ENCODE results near the gene CACNA1B. TPM values are rescaled to one million over a fixed set of nuclear protein-coding genes. Genes with fewer than 3 reads are reported as not detected.

The CACNA1B gene
- total RNA-seq, 1 experiment from 2014 or later = 7.8 TPM

DNA sequence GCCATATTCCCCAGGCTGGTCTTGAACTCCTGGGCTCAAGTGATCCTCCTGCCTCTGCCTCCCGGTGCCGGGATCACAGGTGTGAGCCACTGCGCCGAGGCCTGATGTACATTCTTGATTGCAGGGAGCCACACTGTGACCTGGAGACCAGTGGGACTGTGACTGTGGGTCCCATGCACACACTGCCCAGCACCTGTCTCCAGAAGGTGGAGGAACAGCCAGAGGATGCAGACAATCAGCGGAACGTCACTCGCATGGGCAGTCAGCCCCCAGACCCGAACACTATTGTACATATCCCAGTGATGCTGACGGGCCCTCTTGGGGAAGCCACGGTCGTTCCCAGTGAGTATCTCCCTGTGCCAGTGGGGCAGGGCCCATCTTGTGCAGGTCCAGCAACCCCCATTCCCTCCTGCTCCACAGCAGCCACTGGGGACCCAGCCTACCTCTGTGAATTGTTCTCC is 147.3 kb downstream of the CACNA1B start:
- H3K36me3 Mint-ChIP-seq (ENCODE audit: insufficient read depth in 1 of 3, low read depth in 3 of 3) = peaks cover 25 to 26% (median 25%) of the 10 kb centered on the region in 3 experiments

More for the DNA sequence above, 147.3 kb downstream of the CACNA1B start:
- no peak overlapping the region for H3K9ac ChIP-seq (ENCODE audit: extremely low read depth, insufficient read length, low read length)
- H3K4me1 ChIP-seq (ENCODE audit: insufficient read depth, low read length) = no peaks in the 10 kb centered on the region
- peak overlapping the region in 1 of 2 experiments; percentile 4; a peak in 1 of 5 replicates for H3K4me3 Mint-ChIP-seq
- no peak overlapping the region for H4K5ac ChIP-seq (ENCODE audit: insufficient read length, low read depth, low read length)
- no peak overlapping the region for H3K27ac Mint-ChIP-seq
- H3K23me2 ChIP-seq (ENCODE audit: insufficient read length, low read depth, low read length, poor library complexity, severe bottlenecking) = peaks cover 4% of the 10 kb centered on the region
- no peak overlapping the region for H2BK5ac ChIP-seq (ENCODE audit: insufficient read length, low read length)
- WGBS (ENCODE audit: extremely low coverage, insufficient read length, low lambda C conversion rate) = no CpG with 5 or more reads among the region's 11 CpGs
- H3K79me1 ChIP-seq (ENCODE audit: insufficient read depth, low read depth, low read length, poor library complexity, severe bottlenecking) = no peaks in the 10 kb centered on the region
- no peak overlapping the region for H3K4me2 ChIP-seq (ENCODE audit: insufficient read depth, insufficient read length, low read length)
- TF ChIP-seq CTCF (conservative IDR thresholded peaks at IDR 0.05) = no peak
- H3K14ac ChIP-seq (ENCODE audit: insufficient read depth, low read length) = no peak overlapping the region
- H2AFZ ChIP-seq (ENCODE audit: low read length) = no peak overlapping the region
- H2BK20ac ChIP-seq (ENCODE audit: low read depth, low read length, poor library complexity, severe bottlenecking) = no peak overlapping the region
- H4K91ac ChIP-seq (ENCODE audit: insufficient read length, low read depth, low read length) = no peak overlapping the region
- no peaks in the 10 kb centered on the region for H3K9me3 ChIP-seq (ENCODE audit: control insufficient read depth, low read depth, low read length)
- H3K27me3 Mint-ChIP-seq (ENCODE audit: low read depth) = peaks cover 10% of the 10 kb centered on the region
- H3K4me1 Mint-ChIP-seq = peaks cover 3 to 6% of the 10 kb centered on the region in 2 experiments
- DNase-seq = no peak
- no peaks in the 10 kb centered on the region for H3K79me2 ChIP-seq (ENCODE audit: insufficient read depth, low read length)
- H3K9me3 Mint-ChIP-seq = no peaks in the 10 kb centered on the region; a peak in 2 of 5 replicates
- H2BK120ac ChIP-seq (ENCODE audit: low read depth, low read length, poor library complexity, severe bottlenecking) = no peak overlapping the region
- no peak overlapping the region for H3K23ac ChIP-seq (ENCODE audit: insufficient read length, low read depth, low read length)
- no peaks in the 10 kb centered on the region for H4K20me1 ChIP-seq (ENCODE audit: control insufficient read depth, insufficient read depth, insufficient read length)
- no peak overlapping the region for H3K18ac ChIP-seq (ENCODE audit: insufficient read length, low read depth, low read length)
- no peak overlapping the region for H3T11ph ChIP-seq (ENCODE audit: low read length)
- no peak overlapping the region for H4K8ac ChIP-seq (replicated peaks; ENCODE audit: insufficient read length, low read depth, low read length)
- no peak overlapping the region for H3K4ac ChIP-seq (ENCODE audit: low read depth, low read length)
- H3K27me3 ChIP-seq (ENCODE audit: insufficient read depth, low read length) = no peaks in the 10 kb centered on the region
- H3K56ac ChIP-seq (ENCODE audit: insufficient read length, low read depth, low read length) = no peak overlapping the region
- H2AK5ac ChIP-seq (ENCODE audit: insufficient read length, low read length) = no peak overlapping the region
- no peak overlapping the region for H2BK12ac ChIP-seq (ENCODE audit: insufficient read length, low read depth, low read length)
- H2BK15ac ChIP-seq (ENCODE audit: low read depth, low read length) = no peak overlapping the region
- H3K27ac ChIP-seq (ENCODE audit: insufficient read length, low read depth, low read length) = no peak overlapping the region
